GM18505 (cell line): Measurements from ENCODE around the gene PRSS57.
"Not testable (repeated sequence)": the region's sequence is repeated elsewhere in the genome, so short reads cannot be mapped to it uniquely, and the experiment has no call there.

Experiments used
- ATAC-seq: cut with Tn5 transposase; IDR thresholded peaks from one replicate; pipeline ENCODE4 v1.9.1; 2021; ENCODE audit not compliant: unreplicated experiment
- POLR2A ChIP-seq: IDR thresholded peaks from 4 replicates; pipeline ENCODE4 v1.6.1; 2011; ENCODE audit warnings: borderline replicate concordance; ENCODE audit not compliant: insufficient read depth, insufficient read length; ENCODE audit errors: extremely low read depth

The PRSS57 gene

GRCh38 chr19:729965-730668 lies 34.9 kb upstream of the PRSS57 start:
- TF ChIP-seq POLR2A = no peak
- ATAC-seq = no peak

GRCh38 chr19:729564-729963 lies 34.3 kb upstream of the PRSS57 start:
- not testable (repeated sequence) for ATAC-seq

GRCh38 chr19:728011-728410 lies 32.8 kb upstream of the PRSS57 start:
- TF ChIP-seq POLR2A = no peak
- no peak for ATAC-seq

GRCh38 chr19:726993-727956 lies 32.0 kb upstream of the PRSS57 start:
- TF ChIP-seq POLR2A = no peak
- no peak for ATAC-seq

- ATAC-seq = no peak
- no peak for TF ChIP-seq POLR2A
These were observed 30.3 kb upstream of the PRSS57 start for GRCh38 chr19:725461-726089.

GRCh38 chr19:723714-724113 lies 28.5 kb upstream of the PRSS57 start:
- TF ChIP-seq POLR2A = no peak
- no peak for ATAC-seq

- ATAC-seq = no peak
- no peak for TF ChIP-seq POLR2A
These were observed 28.0 kb upstream of the PRSS57 start for GRCh38 chr19:723247-723646.

- no peak for TF ChIP-seq POLR2A
- no peak for ATAC-seq
These were observed 27.4 kb upstream of the PRSS57 start for GRCh38 chr19:722553-723101.

- ATAC-seq = no peak
- no peak for TF ChIP-seq POLR2A
These were observed 25.3 kb upstream of the PRSS57 start for GRCh38 chr19:720345-721160.

- no peak for ATAC-seq
- TF ChIP-seq POLR2A = no peak
These were observed 24.5 kb upstream of the PRSS57 start for GRCh38 chr19:719636-720344.

- no peak for TF ChIP-seq POLR2A
- no peak for ATAC-seq
These were observed 23.8 kb upstream of the PRSS57 start for GRCh38 chr19:718991-719512.
